ENCODE measurements around the gene GCSAML.
"Not testable (repeated sequence)": the region's sequence is repeated elsewhere in the genome, so short reads cannot be mapped to it uniquely, and the experiment has no call there.

Gene GCSAML

GRCh38 chr1:247548769-247549182 is at the start of gene GCSAML:
GCSAML (plus strand) TSS chr1:247549134; CDS start chr1:247549192, 58 bp downstream.
- DNase-seq = no peak

DNA sequence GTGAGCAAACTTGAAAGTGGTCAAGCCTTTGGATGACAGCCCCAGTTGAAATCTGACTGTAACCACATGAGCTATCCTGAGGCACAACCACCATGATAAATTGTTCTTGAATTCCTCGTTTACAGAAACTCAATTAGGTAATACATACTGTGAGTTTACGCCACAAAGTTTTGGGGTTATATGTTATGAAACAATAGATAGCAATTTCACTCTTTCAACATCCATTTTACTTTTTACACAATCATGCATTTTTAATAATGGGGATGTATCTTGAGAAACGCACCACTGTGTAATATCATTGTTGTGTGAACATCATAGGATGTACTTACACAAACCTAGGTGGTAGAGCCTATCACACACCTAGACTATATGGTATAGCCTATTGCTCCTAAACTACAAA is 48.1 kb upstream of the GCSAML start:
- DNase-seq = no peak

- no peak for DNase-seq
Measured at GRCh38 chr1:247506831-247507230, 42.1 kb upstream of the GCSAML start.

DNA sequence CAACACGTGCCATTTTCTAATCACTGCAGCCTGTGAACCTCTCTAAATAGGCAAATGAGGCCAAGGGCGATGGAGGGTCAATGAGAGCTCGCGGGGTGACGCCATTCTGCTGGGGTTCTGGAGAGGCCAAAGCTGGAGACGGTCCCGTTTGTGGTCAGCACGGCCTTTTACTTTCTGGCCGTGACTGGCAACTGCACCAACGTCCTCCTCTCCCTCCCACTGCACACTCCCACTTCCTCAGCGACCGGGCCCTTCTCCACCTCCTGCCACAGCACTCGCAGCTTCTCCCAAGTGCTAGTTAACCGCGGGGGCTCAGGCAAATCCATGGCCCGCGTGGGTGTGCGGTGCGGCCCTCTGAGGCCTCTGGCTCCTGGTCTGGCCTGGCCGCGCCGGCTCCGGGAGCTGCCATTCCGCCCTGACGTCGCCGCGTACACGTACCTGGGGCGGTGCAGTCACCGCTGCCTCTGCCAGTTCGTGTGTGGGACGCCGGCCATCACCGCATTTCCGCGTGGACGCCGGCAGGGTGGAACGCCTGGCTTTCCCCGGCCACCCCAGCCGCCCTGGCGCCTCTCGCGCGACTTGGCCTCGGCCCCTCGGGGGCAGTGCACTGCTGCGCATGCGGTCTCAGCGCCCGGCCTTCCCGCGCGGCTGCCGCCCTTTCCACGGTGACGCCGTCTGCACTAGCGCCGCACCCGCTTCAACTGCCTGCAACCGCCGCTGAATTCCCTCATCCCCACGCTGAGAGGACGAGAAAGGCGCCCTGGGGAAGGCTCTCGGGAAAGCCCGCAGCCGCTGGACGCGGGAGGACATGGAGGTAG is 30.9 kb upstream of the GCSAML start:
- no peak for DNase-seq

- no peak for DNase-seq
Measured at GRCh38 chr1:247518613-247518891, 30.4 kb upstream of the GCSAML start.

GRCh38 chr1:247521886-247522285 is 27.0 kb upstream of the GCSAML start:
- not testable (repeated sequence) for DNase-seq

DNA sequence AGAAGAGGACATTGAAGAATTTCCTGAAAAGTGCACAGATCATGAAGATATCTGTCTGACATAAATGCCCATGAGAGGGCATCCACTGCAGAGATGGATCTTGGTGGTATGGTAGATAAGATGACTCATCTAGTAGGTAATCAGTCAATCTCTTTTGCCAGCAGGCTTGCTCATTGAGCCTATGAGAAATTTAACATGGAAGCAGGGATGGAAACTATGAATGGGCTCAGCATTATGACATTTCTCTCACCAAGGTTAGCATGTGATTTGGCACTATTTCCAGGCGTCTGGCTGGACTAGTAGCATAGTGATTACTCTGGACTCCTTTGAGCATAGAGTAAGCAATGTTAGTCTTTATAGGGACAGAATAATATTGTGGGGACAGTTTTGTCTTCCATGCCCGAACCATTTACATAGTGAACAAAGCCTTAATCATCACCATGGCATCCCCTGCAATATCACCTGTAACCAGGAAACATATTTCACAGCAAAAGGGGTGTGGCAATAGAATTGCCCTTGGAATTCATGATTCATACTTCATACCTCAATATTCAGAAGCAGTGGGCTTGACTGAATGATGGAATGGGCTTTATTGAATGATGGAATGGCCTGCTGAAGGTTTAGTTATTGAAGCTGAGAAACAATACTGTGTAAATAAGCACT is 20.0 kb upstream of the GCSAML start:
- no peak for DNase-seq

DNA sequence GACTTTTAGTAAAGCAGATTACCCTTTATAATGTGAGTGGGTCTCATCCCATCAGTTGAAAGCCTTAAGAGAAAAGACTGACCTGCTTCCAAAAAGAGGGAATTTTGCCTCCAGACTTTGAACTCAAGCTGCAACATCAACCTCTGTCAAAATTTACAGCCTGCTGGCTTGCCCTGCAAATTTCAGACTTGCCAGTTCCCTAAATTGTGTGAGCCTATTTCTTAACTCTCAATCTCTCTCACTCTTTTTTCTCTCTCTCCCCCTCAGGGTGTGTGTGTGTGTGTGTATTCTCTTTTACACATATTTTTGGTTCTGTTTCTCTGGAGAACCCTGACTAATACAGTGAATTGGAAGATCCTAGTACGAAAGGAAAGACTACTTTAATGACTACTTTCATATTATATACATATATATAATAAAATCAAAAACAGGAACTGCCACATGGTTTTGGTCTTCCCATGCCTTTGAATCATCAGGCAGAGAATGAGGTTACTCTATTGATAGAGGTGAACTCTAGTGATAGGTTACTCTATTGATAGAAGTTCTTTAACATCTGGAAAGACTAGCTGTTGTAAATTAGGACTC is 19.1 kb upstream of the GCSAML start:
- no peak for DNase-seq

GRCh38 chr1:247530785-247531184 is 18.1 kb upstream of the GCSAML start:
- no peak for DNase-seq

- DNase-seq = no peak
Measured at GRCh38 chr1:247531937-247532336, 17.0 kb upstream of the GCSAML start.

GRCh38 chr1:247535402-247535801 is 13.5 kb upstream of the GCSAML start:
- no peak for DNase-seq

- no peak for DNase-seq
Measured at GRCh38 chr1:247536340-247536739, 12.6 kb upstream of the GCSAML start, which contains the start of gene OR2C3. OR2C3 (minus strand) TSS chr1:247536440; CDS start chr1:247532511, 3,929 bp downstream.

DNA sequence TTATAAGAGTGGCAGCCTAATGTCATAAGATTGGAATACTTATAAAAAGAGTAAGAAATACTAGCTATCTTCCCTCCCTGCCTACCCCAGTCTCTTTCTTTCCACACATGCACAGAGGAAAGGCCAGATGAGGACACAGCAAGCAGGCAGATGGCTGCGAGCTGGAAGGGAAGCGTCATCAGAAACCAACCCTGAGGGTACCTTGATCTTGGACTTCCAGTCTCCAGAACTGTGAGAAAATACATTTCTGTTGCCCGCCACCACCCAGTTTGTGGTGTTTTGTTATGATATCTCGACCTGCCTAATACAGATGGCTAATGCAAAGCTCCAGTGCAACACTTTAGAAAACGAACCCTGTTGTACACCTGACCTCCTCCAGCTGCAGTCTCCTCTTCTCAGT is 10.4 kb upstream of the GCSAML start:
- DNase-seq = no peak

GRCh38 chr1:247539215-247539614 is 9.7 kb upstream of the GCSAML start:
- DNase-seq = no peak

GRCh38 chr1:247540581-247540980 is 8.4 kb upstream of the GCSAML start:
- DNase-seq = no peak

- DNase-seq = no peak
Measured at GRCh38 chr1:247542811-247543210, 6.1 kb upstream of the GCSAML start.

GRCh38 chr1:247548092-247548491 is 842 bp upstream of the GCSAML start:
- DNase-seq = no peak

- DNase-seq = no peak
Measured at GRCh38 chr1:247551721-247552120, 2.8 kb downstream of the GCSAML start.

DNA sequence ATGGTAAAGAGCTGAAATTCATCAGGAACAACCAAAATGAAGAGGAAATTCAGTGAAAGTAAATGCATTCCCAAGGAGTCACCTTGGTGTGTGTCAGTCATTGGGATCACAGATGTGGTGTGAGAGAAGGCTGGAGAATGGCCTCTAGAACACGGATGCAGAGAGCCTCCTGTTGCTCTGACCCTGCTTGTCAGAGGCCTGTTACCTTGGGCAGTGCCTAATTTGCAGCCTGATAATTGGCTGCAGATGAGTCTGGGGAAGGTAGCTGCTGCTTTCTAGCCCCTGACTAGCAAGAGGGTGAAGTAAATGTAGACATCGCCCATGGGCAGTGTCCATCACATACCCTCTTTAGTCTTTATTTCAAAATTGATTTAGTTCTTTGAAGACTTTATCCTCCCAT is 3.3 kb downstream of the GCSAML start:
- no peak for DNase-seq

GRCh38 chr1:247557926-247558674 is 9.2 kb downstream of the GCSAML start:
- DNase-seq = no peak

- DNase-seq = no peak
Measured at GRCh38 chr1:247561711-247562110, 12.8 kb downstream of the GCSAML start.

GRCh38 chr1:247562198-247562597 is 13.3 kb downstream of the GCSAML start:
- DNase-seq = no peak

DNA sequence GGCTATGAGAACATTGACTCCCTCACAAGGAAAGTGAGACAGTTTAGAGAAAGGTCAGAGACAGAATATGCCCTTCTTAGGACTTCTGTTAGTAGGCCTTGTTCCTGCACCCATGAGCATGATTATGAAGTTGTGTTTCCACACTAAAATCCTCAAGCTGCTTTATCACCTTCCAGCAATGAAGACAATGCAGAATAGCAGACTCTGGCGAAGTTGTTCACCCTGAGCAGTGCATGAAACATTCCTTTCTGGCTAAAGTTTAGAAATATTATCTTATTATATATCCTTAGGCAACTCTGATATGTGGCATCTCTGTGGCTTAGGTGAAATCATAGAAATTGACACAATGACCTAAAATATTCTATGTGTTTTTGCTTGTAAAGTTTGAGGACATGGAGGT is 25.3 kb downstream of the GCSAML start:
- DNase-seq = no peak
